Trophoblast cell (in vitro differentiated cells and primary cell): ENCODE results near the gene PRDM16.

Experiments used
- DNase-seq, 2 donors: peaks; one replicate each; pipeline ENCODE4 v3.0.0-alpha.2; 2016
- H2AFZ ChIP-seq: 2 replicates; pipeline ENCODE4 v1.6.1; 2013; ENCODE audit warnings: low read length, moderate library complexity, mild to moderate bottlenecking; ENCODE audit not compliant: insufficient read depth, poor library complexity
- H2AK5ac ChIP-seq: 2 replicates; pipeline ENCODE4 v1.6.1; 2013; ENCODE audit warnings: mild to moderate bottlenecking, low read length
- H2BK120ac ChIP-seq: 2 replicates; pipeline ENCODE4 v1.6.1; 2013; ENCODE audit warnings: low read length, mild to moderate bottlenecking, moderate library complexity; ENCODE audit not compliant: insufficient read depth, poor library complexity
- H2BK12ac ChIP-seq: 2 replicates; pipeline ENCODE4 v1.6.1; 2013; ENCODE audit warnings: mild to moderate bottlenecking, low read length, moderate library complexity
- H2BK5ac ChIP-seq: 2 replicates; pipeline ENCODE4 v1.6.1; 2013; ENCODE audit warnings: low read length, low read depth, moderate library complexity, mild to moderate bottlenecking; ENCODE audit not compliant: poor library complexity
- H3K14ac ChIP-seq: 2 replicates; pipeline ENCODE4 v1.6.1; 2013; ENCODE audit warnings: mild to moderate bottlenecking, low read length
- H3K18ac ChIP-seq: 2 replicates; pipeline ENCODE4 v1.6.1; 2013; ENCODE audit warnings: mild to moderate bottlenecking, low read length
- H3K23ac ChIP-seq: 2 replicates; pipeline ENCODE4 v1.6.1; 2013; ENCODE audit warnings: low read length
- H3K27ac ChIP-seq: 2 replicates; pipeline ENCODE4 v1.5.1; 2013; ENCODE audit warnings: low read depth, mild to moderate bottlenecking, inconsistent platforms, low read length, moderate library complexity
- H3K27me3 ChIP-seq: 2 replicates; pipeline ENCODE4 v1.6.1; 2013; ENCODE audit warnings: inconsistent platforms, mild to moderate bottlenecking, low read length, moderate library complexity; ENCODE audit not compliant: insufficient read depth
- H3K36me3 ChIP-seq, 2 experiments: 1 replicate in 1 of 2; 2 replicates in 1 of 2; pipeline ENCODE4 v1.6.1; 2013; ENCODE audit warnings: low read length in 2 of 2, mild to moderate bottlenecking in 2 of 2, moderate library complexity in 1 of 2; ENCODE audit not compliant: insufficient read depth in 2 of 2, control insufficient read depth in 1 of 2
- H3K4ac ChIP-seq: 2 replicates; pipeline ENCODE4 v1.6.1; 2013; ENCODE audit warnings: low read depth, mild to moderate bottlenecking, low read length, moderate library complexity
- H3K4me1 ChIP-seq, 2 experiments: 1 replicate in 1 of 2; 2 replicates in 1 of 2; pipeline ENCODE4 v1.6.1; 2013; ENCODE audit warnings: low read length in 2 of 2, mild to moderate bottlenecking in 2 of 2, moderate library complexity in 1 of 2; ENCODE audit not compliant: insufficient read depth in 2 of 2, control insufficient read depth in 1 of 2
- H3K4me2 ChIP-seq: 2 replicates; pipeline ENCODE4 v1.6.1; 2013; ENCODE audit warnings: inconsistent platforms, mild to moderate bottlenecking, low read length, moderate library complexity
- H3K4me3 ChIP-seq: 2 replicates; pipeline ENCODE4 v1.5.1; 2013; ENCODE audit warnings: mild to moderate bottlenecking, low read depth, low read length, inconsistent platforms
- H3K79me1 ChIP-seq: one replicate; pipeline ENCODE4 v1.6.1; 2013; ENCODE audit warnings: low read length
- H3K79me2 ChIP-seq: 2 replicates; pipeline ENCODE4 v1.6.1; 2013; ENCODE audit warnings: low read length, mild to moderate bottlenecking; ENCODE audit not compliant: control insufficient read depth, insufficient read depth, poor library complexity
- H3K9ac ChIP-seq: 2 replicates; pipeline ENCODE4 v1.6.1; 2013; ENCODE audit warnings: mild to moderate bottlenecking, low read length
- H3K9me3 ChIP-seq: 2 replicates; pipeline ENCODE4 v1.6.1; 2013; ENCODE audit warnings: low read depth, mild to moderate bottlenecking, control low read depth, inconsistent platforms, low read length; ENCODE audit not compliant: insufficient read depth
- H4K12ac ChIP-seq: 2 replicates; pipeline ENCODE4 v1.6.1; 2013; ENCODE audit warnings: low read depth, mild to moderate bottlenecking, low read length, moderate library complexity
- H4K8ac ChIP-seq: 2 replicates; pipeline ENCODE4 v1.6.1; 2013; ENCODE audit warnings: low read depth, mild to moderate bottlenecking, low read length, moderate library complexity
- H4K91ac ChIP-seq: one replicate; pipeline ENCODE4 v1.6.1; 2013; ENCODE audit warnings: low read depth, mild to moderate bottlenecking, low read length, moderate library complexity
- WGBS: extraction: QIAGEN DNeasy Blood & Tissue Kit; methylation state at CpG from one replicate; pipeline ENCODE4 v1.1.7; 2013; ENCODE audit warnings: missing lambda C conversion rate; ENCODE audit not compliant: insufficient read length, insufficient coverage; ENCODE audit errors: extremely low coverage; 5-methylcytosine and 5-hydroxymethylcytosine counted together

The PRDM16 gene

DNA sequence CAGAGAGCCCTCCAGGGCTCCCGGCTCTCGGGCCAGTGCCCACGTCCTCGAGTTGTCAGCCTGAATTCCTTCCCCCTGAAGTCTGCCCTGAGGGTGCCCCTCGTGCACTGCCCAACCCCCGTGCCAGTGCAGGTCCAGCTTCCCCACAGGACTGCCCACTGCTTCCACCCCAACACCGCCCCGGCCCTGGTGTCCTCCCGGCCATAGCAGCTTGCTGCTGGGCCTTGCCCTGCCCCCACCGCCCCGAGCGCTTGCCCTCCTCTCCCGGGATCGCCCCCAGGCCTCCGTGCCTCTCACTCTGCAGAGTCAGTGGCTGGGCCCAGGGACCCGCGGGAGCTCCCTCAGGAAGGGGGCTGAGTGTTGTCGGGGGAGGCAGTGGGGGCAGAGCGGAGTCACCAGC lies 361.4 kb downstream of the PRDM16 start:
- WGBS, result no CpG with 5 or more reads among the region's 19 CpGs
- H3K27me3 ChIP-seq, result no peaks in the 10 kb centered on the region
- no peak overlapping the region for H4K8ac ChIP-seq
- H3K9me3 ChIP-seq, result no peaks in the 10 kb centered on the region
- H3K36me3 ChIP-seq, result no peaks in the 10 kb centered on the region
- no peak overlapping the region for H2BK120ac ChIP-seq
- no peak overlapping the region for H3K27ac ChIP-seq
- no peak overlapping the region for H2AFZ ChIP-seq
- H2BK5ac ChIP-seq, result no peak overlapping the region
- H3K14ac ChIP-seq, result no peak overlapping the region
- H3K4me3 ChIP-seq, result no peak overlapping the region
- H3K79me1 ChIP-seq, result no peaks in the 10 kb centered on the region
- H3K9ac ChIP-seq, result no peak overlapping the region
- no peak overlapping the region for H2AK5ac ChIP-seq
- no peak overlapping the region for H3K4me2 ChIP-seq
- no peaks in the 10 kb centered on the region for H3K4me1 ChIP-seq
- no peak overlapping the region for H4K12ac ChIP-seq
- no peak overlapping the region for H3K18ac ChIP-seq
- no peak overlapping the region for H3K23ac ChIP-seq
- H3K4ac ChIP-seq, result no peak overlapping the region
- no peaks in the 10 kb centered on the region for H3K79me2 ChIP-seq
- no peak overlapping the region for H2BK12ac ChIP-seq
- no peak overlapping the region for H4K91ac ChIP-seq
- DNase-seq, result no peak

DNA sequence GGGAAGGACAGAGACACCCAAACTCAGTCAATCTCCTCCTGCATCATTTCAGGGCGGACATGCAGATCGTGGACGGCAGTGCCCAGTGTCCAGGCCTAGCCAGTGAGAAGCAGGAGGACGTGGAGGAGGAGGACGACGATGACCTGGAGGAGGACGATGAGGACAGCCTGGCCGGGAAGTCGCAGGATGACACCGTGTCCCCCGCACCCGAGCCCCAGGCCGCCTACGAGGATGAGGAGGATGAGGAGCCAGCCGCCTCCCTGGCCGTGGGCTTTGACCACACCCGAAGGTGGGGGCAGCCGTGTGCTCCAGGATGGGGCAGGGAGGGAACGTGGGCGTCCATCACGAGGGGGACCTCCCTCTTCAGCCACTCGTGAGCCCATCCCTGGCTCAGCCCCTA lies 361.8 kb downstream of the PRDM16 start:
- no peak overlapping the region for H3K4ac ChIP-seq
- H2AFZ ChIP-seq, result no peak overlapping the region
- H3K9ac ChIP-seq, result no peak overlapping the region
- no peak overlapping the region for H3K14ac ChIP-seq
- H2BK12ac ChIP-seq, result no peak overlapping the region
- no peak overlapping the region for H4K91ac ChIP-seq
- H3K18ac ChIP-seq, result no peak overlapping the region
- H3K23ac ChIP-seq, result no peak overlapping the region
- no CpG with 5 or more reads among the region's 22 CpGs for WGBS
- H3K79me1 ChIP-seq, result no peaks in the 10 kb centered on the region
- H2BK120ac ChIP-seq, result no peak overlapping the region
- H3K4me3 ChIP-seq, result no peak overlapping the region
- H2AK5ac ChIP-seq, result no peak overlapping the region
- H2BK5ac ChIP-seq, result no peak overlapping the region
- no peak overlapping the region for H3K27ac ChIP-seq
- no peaks in the 10 kb centered on the region for H3K79me2 ChIP-seq
- H4K12ac ChIP-seq, result no peak overlapping the region
- H3K27me3 ChIP-seq, result no peaks in the 10 kb centered on the region
- no peak overlapping the region for H3K4me2 ChIP-seq
- no peak for DNase-seq
- no peaks in the 10 kb centered on the region for H3K9me3 ChIP-seq
- H4K8ac ChIP-seq, result no peak overlapping the region
- H3K36me3 ChIP-seq, result no peaks in the 10 kb centered on the region
- no peaks in the 10 kb centered on the region for H3K4me1 ChIP-seq

DNA sequence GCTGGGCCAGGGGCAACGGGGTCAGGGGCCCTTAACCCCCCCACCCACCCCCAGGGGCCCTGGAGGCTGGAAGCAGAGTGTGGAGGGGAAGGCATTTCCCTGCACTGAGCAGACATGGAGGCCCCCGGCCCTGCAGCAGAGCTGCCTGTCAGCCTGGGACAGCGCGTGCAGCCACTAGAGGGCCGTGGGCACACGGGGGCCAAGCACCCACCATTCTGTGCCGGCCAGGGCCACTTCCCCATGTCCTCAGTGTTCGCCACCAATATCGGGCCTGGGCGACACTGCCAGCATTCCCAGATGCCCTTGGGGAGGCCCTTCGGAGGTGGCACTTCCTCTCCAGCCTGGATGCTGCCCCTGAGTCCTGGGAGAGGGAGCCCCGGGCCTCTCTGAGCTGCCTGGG lies 362.3 kb downstream of the PRDM16 start:
- no peak overlapping the region for H2AFZ ChIP-seq
- no peaks in the 10 kb centered on the region for H3K79me2 ChIP-seq
- H4K12ac ChIP-seq, result no peak overlapping the region
- no peak overlapping the region for H4K91ac ChIP-seq
- no peak overlapping the region for H3K9ac ChIP-seq
- no peak overlapping the region for H3K4me2 ChIP-seq
- no peak overlapping the region for H2BK5ac ChIP-seq
- no peaks in the 10 kb centered on the region for H3K9me3 ChIP-seq
- no peaks in the 10 kb centered on the region for H3K36me3 ChIP-seq
- H3K4me1 ChIP-seq, result no peaks in the 10 kb centered on the region
- no peak overlapping the region for H3K18ac ChIP-seq
- no peak overlapping the region for H3K27ac ChIP-seq
- H3K27me3 ChIP-seq, result no peaks in the 10 kb centered on the region
- H2BK12ac ChIP-seq, result no peak overlapping the region
- no peak overlapping the region for H3K4ac ChIP-seq
- no peak overlapping the region for H2AK5ac ChIP-seq
- H3K14ac ChIP-seq, result no peak overlapping the region
- DNase-seq, result no peak
- WGBS, result no CpG with 5 or more reads among the region's 12 CpGs
- H3K23ac ChIP-seq, result no peak overlapping the region
- no peak overlapping the region for H4K8ac ChIP-seq
- H3K79me1 ChIP-seq, result no peaks in the 10 kb centered on the region
- no peak overlapping the region for H3K4me3 ChIP-seq
- no peak overlapping the region for H2BK120ac ChIP-seq

DNA sequence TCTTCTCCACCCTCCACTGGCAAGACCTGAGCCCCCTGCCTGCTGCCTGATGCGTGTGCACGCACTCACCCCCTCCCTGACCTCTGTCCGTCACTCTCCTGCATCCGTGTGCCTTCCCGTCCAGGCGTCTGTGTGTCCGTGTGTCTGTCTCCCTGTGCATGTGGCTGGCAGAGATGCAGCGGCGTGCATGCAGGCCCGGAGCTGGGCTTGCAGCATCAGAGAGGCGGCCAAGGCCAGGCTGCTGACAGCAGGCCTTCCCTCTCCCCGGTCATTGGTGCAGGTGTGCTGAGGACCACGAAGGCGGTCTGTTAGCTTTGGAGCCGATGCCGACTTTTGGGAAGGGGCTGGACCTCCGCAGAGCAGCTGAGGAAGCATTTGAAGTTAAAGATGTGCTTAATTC lies 362.7 kb downstream of the PRDM16 start:
- H3K23ac ChIP-seq, result no peak overlapping the region
- H2AK5ac ChIP-seq, result no peak overlapping the region
- no peaks in the 10 kb centered on the region for H3K79me1 ChIP-seq
- no peak overlapping the region for H4K12ac ChIP-seq
- H2BK120ac ChIP-seq, result no peak overlapping the region
- H3K4me2 ChIP-seq, result no peak overlapping the region
- H3K9ac ChIP-seq, result no peak overlapping the region
- no peak overlapping the region for H3K27ac ChIP-seq
- no peak overlapping the region for H2BK12ac ChIP-seq
- H3K36me3 ChIP-seq, result no peaks in the 10 kb centered on the region
- no peaks in the 10 kb centered on the region for H3K9me3 ChIP-seq
- H2AFZ ChIP-seq, result no peak overlapping the region
- no peak overlapping the region for H2BK5ac ChIP-seq
- H3K27me3 ChIP-seq, result no peaks in the 10 kb centered on the region
- no peak overlapping the region for H3K18ac ChIP-seq
- H3K4me3 ChIP-seq, result no peak overlapping the region
- no peak overlapping the region for H4K8ac ChIP-seq
- no peak overlapping the region for H3K4ac ChIP-seq
- no peak overlapping the region for H3K14ac ChIP-seq
- no peak for DNase-seq
- H3K79me2 ChIP-seq, result no peaks in the 10 kb centered on the region
- no peaks in the 10 kb centered on the region for H3K4me1 ChIP-seq
- no peak overlapping the region for H4K91ac ChIP-seq
- WGBS, result no CpG with 5 or more reads among the region's 17 CpGs
